A549 (cell line): ENCODE data around the gene RABEP1.

ENCODE experiments used
- MAFK ChIP-seq: fragments of 450-650 bp; IDR thresholded peaks from 2 replicates; pipeline ENCODE4 v1.6.1; 2014; ENCODE audit not compliant: partially characterized antibody
- NPAS2 ChIP-seq: fragments of 250-450 bp; sonication (Bioruptor Pico); IDR thresholded peaks from 2 replicates; pipeline ENCODE4 v1.8.0; 2022; ENCODE audit warnings: mild to moderate bottlenecking, moderate library complexity, borderline replicate concordance
- POLR2A ChIP-seq: IDR thresholded peaks from 2 replicates; pipeline ENCODE4 v1.6.1; 2012; ENCODE audit warnings: mild to moderate bottlenecking, low read length

DNA sequence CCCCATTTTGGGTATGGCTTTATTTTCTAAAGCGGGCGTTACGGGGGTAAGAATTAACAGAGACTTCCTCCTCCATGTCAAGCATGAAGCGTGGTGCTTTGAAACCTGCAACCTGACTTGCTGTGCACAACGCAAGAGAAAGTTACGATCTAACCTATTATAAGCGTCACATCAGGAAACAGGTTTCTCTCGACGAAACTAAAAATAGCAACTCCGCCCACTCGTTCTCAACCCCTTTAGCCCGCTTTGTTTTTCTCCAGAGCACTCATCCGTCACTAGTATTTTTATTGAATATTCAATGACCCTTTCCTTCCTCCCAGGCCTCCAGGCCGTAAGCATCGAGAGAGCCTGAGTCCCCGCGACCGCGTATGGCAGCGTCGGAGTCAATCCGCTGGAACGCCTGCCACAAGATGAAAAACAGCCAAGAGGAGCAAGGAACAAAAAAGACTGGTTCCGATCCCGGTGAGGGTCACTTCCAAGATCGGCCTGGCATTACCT, 136.8 kb downstream of the RABEP1 start:
- TF ChIP-seq POLR2A = no peak
- TF ChIP-seq MAFK = no peak
- TF ChIP-seq NPAS2 (CRISPR knock-in tag) = no peak
